Left forelimb (tissue), 1 donor: ENCODE results near the gene BTBD3.

Source experiments
- DNase-seq: peaks from one replicate; pipeline ENCODE4 v3.0.0-alpha.2; 2018; ENCODE audit warnings: low spot score

BTBD3 gene

DNA sequence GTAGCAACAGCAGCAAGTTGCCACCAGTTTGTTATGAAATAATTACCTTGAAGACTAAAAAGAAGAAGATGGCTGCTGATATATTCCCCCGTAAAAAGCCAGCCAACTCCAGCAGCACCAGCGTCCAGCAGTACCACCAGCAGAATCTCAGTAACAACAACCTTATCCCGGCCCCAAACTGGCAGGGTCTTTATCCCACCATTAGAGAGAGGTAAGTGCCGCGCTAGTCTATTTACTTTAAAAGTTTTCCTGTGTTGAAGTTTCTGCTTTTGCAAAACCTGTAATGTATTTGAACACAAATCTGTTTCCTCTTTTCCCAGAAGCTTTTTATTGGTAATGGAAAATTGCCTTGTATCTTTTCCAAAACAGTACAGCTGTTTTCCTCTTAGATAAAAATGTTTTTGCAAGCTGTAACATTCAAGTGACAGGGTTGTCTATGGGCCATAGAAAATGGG lies 725 bp downstream of the BTBD3 start:
- DNase-seq = peak; percentile 71

DNA sequence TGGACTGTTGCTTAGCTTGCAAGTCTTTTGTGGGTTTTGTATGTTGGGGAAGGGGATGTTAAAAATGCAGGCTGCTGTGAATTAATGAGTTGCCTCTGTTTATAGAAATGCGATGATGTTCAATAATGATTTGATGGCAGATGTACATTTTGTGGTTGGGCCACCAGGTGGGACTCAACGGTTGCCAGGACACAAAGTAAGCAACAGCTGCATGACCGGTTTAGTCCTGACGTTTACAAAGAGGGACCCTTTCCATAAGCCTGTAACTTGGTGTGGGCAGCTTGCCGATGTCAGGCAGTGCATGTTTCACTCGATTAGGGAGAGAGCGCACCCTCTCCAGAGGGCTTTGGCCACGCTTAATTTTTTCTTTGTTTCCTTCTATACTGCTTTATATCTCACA lies 1.3 kb downstream of the BTBD3 start:
- peak; percentile 72 for DNase-seq

GRCh38 chr20:11919581-11919980 lies 1.9 kb downstream of the BTBD3 start:
- DNase-seq = no peak

- DNase-seq = no peak
These were observed 2.4 kb downstream of the BTBD3 start for GRCh38 chr20:11920083-11920482.

DNA sequence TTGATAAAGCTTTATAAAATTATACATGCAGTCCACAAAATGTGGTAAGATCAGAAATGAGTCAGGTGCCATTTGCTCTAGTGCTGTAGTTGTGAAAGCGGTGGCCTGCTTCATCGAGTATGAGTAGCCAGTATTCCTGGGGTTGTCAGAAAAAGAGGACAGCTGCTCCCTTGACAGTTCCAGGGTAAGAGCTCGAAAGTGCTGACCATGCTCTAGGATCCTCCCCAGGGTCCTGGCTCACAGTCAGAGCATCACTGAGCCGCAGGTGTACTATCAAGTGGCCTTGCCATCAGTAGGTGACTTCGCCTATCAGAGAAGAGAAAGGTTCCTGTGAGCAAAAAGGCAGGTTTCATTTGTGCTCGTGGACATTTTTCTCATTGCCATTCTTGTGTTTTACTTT lies 3.6 kb downstream of the BTBD3 start:
- DNase-seq = no peak

DNA sequence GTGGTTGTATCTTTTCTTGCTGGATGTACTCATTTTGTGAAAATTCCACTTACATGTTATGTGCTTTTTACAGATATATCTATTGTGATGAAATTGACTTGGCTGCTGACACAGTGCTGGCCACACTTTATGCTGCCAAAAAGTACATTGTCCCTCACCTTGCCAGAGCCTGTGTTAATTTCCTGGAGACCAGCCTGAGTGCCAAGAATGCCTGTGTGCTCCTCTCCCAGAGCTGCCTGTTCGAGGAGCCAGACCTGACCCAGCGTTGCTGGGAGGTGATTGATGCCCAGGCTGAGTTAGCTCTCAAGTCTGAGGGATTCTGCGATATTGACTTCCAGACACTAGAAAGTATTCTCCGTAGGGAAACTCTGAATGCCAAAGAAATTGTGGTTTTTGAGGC lies 4.9 kb downstream of the BTBD3 start:
- DNase-seq = no peak

- no peak for DNase-seq
These were observed 7.2 kb downstream of the BTBD3 start for GRCh38 chr20:11924923-11925322.

- no peak for DNase-seq
These were observed 8.8 kb downstream of the BTBD3 start for GRCh38 chr20:11926292-11926998.

DNA sequence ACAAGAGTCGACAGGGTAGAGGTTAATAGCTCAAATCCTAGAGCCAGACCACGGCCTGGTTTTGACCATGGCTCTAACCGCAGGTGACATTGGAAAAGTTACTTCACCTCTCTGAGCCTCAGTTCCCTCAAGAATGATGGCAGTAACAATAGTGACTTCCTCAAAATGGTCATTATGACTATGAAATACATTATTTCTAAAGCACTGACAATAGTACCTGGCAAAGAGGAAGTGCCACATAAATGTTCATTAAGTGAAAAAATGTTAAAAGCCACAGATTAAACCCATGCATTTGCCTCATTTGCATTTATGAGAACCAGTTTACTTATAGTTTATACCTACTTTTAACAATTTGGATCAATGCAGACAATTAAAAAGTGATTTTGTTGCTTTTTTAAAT lies 12.3 kb downstream of the BTBD3 start:
- no peak for DNase-seq

- DNase-seq = no peak
These were observed 17.8 kb downstream of the BTBD3 start for GRCh38 chr20:11935212-11936154.

DNA sequence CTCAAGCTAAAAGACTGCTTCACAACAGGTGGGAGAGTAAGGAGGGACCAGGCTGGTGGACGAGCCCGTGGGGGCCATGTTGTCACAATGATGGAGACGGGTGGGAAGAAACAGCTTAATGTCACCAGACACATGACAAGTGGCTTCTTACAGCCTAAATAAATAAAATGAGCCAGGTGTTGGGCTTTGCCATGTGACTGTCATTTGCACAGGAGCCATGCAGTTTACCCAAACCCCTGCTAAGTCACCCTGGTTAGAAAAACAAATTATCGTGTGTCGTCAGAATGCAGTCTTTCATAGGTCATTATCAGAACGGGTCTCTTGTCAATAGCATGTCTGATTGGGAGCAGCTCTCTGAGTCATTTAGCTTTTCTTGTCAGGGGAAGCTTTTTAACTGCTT lies 18.5 kb downstream of the BTBD3 start:
- no peak for DNase-seq

DNA sequence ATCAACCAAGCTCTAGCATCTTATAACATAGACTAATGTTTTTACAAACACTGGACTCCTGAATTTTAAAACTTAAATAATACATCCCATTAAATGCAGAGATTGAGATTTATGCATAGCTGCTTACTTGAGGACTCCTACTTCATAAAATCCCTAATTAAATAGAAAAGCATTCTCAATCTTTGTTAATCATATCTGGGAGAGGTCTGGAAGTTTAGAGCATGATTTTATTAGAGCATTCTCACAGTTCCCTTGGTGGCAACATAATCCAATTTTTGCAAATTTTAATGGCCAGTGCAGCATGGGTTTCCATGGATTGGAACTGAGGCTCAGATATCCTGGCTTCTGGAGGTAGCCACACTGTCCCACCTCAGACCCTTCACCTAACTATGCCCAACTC lies 19.5 kb downstream of the BTBD3 start:
- no peak for DNase-seq

DNA sequence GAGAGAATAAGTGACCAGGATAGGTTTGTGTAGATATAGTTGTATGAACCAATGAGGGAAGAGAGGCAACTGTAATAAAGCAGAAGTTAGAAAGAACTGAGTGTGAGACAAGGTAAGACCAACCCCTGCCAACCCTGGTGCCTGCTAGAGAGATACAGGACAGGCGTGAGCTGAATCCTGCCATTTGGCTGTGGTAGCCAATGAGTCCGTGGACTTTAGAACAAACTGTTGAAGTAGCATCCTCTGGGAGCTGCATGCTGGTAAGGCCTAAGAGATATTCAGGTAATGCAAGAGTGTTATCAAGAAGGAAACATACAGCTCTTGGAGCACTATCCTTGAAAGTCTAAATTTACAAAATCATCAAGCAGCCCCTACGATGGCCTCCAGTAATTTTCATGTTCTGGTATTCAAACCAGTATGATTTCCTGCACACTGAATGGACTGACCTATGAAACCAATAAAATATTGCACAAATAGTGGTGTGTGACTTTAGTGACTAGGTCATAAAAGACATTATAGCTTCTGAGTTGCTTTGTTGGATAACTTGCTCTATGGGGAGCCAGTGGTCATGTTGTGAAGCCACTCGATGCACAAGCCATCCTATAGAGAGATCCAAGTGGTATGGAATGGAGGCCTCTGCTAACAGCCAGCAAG lies 24.0 kb downstream of the BTBD3 start:
- DNase-seq = no peak

- DNase-seq = no peak
These were observed 26.1 kb downstream of the BTBD3 start for GRCh38 chr20:11943778-11944177.

GRCh38 chr20:11948806-11949205 lies 31.1 kb downstream of the BTBD3 start:
- no peak for DNase-seq

- DNase-seq = no peak
These were observed 32.0 kb downstream of the BTBD3 start for GRCh38 chr20:11949711-11950110.

GRCh38 chr20:11951696-11952095 lies 34.0 kb downstream of the BTBD3 start:
- DNase-seq = no peak

GRCh38 chr20:11952639-11953038 lies 34.9 kb downstream of the BTBD3 start:
- DNase-seq = no peak

GRCh38 chr20:11957911-11958310 lies 40.2 kb downstream of the BTBD3 start:
- DNase-seq = no peak

DNA sequence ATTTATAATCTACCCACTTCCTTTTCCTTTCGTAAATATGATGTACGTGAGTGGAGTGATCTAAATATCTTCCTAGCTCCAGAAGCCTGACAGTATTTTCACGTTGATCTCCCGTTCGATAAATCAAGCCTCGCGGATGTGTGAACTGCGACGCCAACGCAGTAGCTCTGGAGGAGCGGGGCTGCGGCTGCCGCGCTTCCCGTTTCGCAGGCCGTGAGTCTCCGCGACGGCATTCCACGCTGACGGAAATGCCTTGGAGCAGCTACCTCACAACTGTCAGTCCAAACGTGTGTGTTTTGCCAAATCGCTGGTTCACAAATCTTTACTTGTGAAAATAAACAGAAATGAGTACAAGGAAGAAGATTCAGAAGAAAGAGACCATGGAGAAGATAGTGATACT lies 41.2 kb downstream of the BTBD3 start:
- no peak for DNase-seq

- no peak for DNase-seq
These were observed 47.9 kb downstream of the BTBD3 start for GRCh38 chr20:11965602-11966001.

GRCh38 chr20:11966186-11966585 lies 48.5 kb downstream of the BTBD3 start:
- no peak for DNase-seq
